ENCODE data around the gene S1PR5. TPM values are rescaled to one million over a fixed set of nuclear protein-coding genes. Genes with fewer than 3 reads are reported as not detected.

Gene S1PR5
- total RNA-seq, 1 experiment from 2014 or later = 4.4 TPM

DNA sequence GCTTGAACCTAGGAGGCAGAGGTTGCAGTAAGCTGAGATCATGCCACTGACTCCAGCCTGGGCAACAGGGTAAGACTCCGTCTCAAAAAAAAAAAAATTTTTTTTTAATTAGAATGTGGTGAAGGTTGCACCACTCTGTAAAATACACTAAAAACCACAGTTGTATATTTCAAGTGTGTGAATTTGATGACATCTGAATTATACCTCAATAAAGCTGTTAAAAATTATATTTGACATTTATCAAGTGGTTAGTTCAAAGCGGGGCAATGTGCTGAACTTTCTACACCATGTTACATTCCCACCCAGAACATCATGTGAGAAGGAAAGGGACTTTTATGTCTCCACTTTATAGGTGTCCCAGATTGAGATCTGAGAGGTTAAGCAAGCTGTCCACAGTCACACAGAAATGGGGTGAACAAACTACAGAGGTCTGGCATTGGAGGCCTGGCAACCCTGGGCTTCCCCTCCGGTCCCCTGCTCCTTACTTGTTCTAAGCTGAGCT lies 5.9 kb upstream of the S1PR5 start:
- H3K9me2 ChIP-seq (ENCODE audit: insufficient read depth) = no peaks in the 10 kb centered on the region
- H3K9ac ChIP-seq (ENCODE audit: low read length) = no peak overlapping the region
- POLR2A ChIA-PET = no interaction called here
- H3K79me2 ChIP-seq (ENCODE audit: insufficient read depth, low read length) = no peaks in the 10 kb centered on the region
- TF ChIP-seq EZH2 (IDR thresholded peaks at IDR 0.05) = no peak
- TF ChIP-seq POLR2A (IDR thresholded peaks at IDR 0.05; ENCODE audit: borderline replicate concordance, extremely low read depth, insufficient read depth, insufficient read length) = no peak
- no peak for TF ChIP-seq RAD21 (IDR thresholded peaks at IDR 0.05; ENCODE audit: low read depth)
- no peak for TF ChIP-seq SIN3A (IDR thresholded peaks at IDR 0.05; ENCODE audit: low read depth)
- TF ChIP-seq FOSL1 (IDR thresholded peaks at IDR 0.05; ENCODE audit: low read depth) = no peak
- TF ChIP-seq, protein P1, sequence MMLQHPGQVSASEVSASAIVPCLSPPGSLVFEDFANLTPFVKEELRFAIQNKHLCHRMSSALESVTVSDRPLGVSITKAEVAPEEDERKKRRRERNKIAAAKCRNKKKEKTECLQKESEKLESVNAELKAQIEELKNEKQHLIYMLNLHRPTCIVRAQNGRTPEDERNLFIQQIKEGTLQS (IDR thresholded peaks at IDR 0.05) = no peak
- TF ChIP-seq, protein P2, sequence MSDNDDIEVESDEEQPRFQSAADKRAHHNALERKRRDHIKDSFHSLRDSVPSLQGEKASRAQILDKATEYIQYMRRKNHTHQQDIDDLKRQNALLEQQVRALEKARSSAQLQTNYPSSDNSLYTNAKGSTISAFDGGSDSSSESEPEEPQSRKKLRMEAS (IDR thresholded peaks at IDR 0.05) = no peak
- no peak for TF ChIP-seq EZH2phosphoT487 (IDR thresholded peaks at IDR 0.05; ENCODE audit: borderline replicate concordance)
- TF ChIP-seq JUND (IDR thresholded peaks at IDR 0.05) = no peak
- no peak for TF ChIP-seq ZFX (IDR thresholded peaks at IDR 0.05)
- H3K9me3 ChIP-seq (ENCODE audit: control insufficient read depth in 1 of 2, insufficient read depth in 1 of 2, low read depth in 1 of 2, low read length in 2 of 2) = no peaks in the 10 kb centered on the region
- no peaks in the 10 kb centered on the region for H4K20me1 ChIP-seq (ENCODE audit: insufficient read depth)
- DNase-seq (ENCODE audit: low read depth, low spot score) (no peak), ATAC-seq (no peak)
- H3K4me3 ChIP-seq (replicated peaks in 1 of 2; ENCODE audit: low read depth in 1 of 2, low read length in 2 of 2) = no peak overlapping the region
- H3K27me3 ChIP-seq (ENCODE audit: insufficient read depth, low read length) = no peaks in the 10 kb centered on the region
- CTCF ChIA-PET = interaction anchor here (0.9 to 1.3 kb wide), 3 partner anchors 18 to 177 kb away, joined by 3 to 5 read pairs (median 4); no protein-coding TSS in a partner anchor
- H3K27ac ChIP-seq (ENCODE audit: low read depth, low read length) = no peak overlapping the region
- no TSS peak for BruUV-seq (replicated peaks)
- intact Hi-C loops (cut with micrococcal nuclease) = no loop called here
- peaks cover 11 to 22% of the 10 kb centered on the region in 2 experiments; a peak in 3 of 4 replicates for H3K4me1 ChIP-seq (ENCODE audit: control insufficient read depth in 1 of 2, insufficient read depth in 2 of 2, low read length in 2 of 2)
- H3K4me2 ChIP-seq (ENCODE audit: low read length) = no peak overlapping the region
- RAD21 ChIA-PET (ENCODE audit: low non-redundant PET in 1 of 2, low total read pairs in 2 of 2, uncharacterized antibody in 2 of 2, unreplicated experiment in 2 of 2) = no interaction called here
- H2AFZ ChIP-seq (ENCODE audit: low read depth, low read length, poor library complexity, severe bottlenecking) = no peak overlapping the region
- H3K36me3 ChIP-seq (ENCODE audit: control insufficient read depth in 1 of 2, insufficient read depth in 2 of 2, low read length in 2 of 2) = no peaks in the 10 kb centered on the region

DNA sequence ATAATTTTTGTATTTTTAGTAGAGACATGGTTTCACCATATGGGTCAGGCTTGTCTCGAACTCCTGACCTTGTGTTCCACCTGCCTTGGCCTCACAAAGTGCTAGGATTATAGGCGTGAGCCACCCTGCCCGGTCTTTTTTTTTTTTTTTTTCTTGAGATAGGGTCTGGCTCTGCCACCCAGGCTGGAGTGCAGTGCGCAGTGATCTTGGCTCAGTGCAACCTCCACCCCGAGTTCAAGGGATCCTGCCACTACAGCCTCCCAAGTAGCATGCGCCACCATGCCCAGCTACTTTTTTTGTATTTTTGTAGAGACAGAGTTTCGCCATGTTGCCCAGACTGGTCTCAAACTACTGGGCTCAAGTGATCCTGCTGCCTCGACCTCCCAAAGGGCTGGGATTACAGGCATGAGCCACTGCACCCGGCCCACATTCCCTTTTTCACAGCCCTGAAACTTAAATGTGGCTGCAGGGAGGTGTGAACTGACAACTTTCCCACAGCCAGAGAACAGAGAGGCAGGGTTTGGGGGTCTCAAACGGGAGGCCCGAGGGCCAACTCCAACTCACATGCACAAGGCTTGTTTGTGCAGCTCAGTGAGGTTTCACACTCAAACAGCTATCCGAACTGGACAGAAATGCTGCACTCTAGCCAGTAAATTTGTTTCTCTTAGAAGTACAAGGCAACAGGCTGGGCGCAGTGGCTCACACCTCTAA lies 4.4 kb upstream of the S1PR5 start:
- POLR2A ChIA-PET = no interaction called here
- no peaks in the 10 kb centered on the region for H4K20me1 ChIP-seq (ENCODE audit: insufficient read depth)
- no peak overlapping the region for H3K27ac ChIP-seq (ENCODE audit: low read depth, low read length)
- H3K4me2 ChIP-seq (ENCODE audit: low read length) = no peak overlapping the region
- no peak for DNase-seq (ENCODE audit: low read depth, low spot score)
- peaks cover 13 to 36% of the 10 kb centered on the region in 2 experiments; a peak in 3 of 4 replicates for H3K4me1 ChIP-seq (ENCODE audit: control insufficient read depth in 1 of 2, insufficient read depth in 2 of 2, low read length in 2 of 2)
- RAD21 ChIA-PET (ENCODE audit: low non-redundant PET in 1 of 2, low total read pairs in 2 of 2, uncharacterized antibody in 2 of 2, unreplicated experiment in 2 of 2) = no interaction called here
- intact Hi-C loops (cut with micrococcal nuclease) = no loop called here
- BruUV-seq (replicated peaks) = no TSS peak
- H2AFZ ChIP-seq (ENCODE audit: low read depth, low read length, poor library complexity, severe bottlenecking) = no peak overlapping the region
- no peak for TF ChIP-seq YY1 (IDR thresholded peaks at IDR 0.05; ENCODE audit: extremely low read depth, insufficient replicate concordance, low read depth, low read length)
- no peak for TF ChIP-seq POLR2A (IDR thresholded peaks at IDR 0.05; ENCODE audit: borderline replicate concordance, extremely low read depth, insufficient read depth, insufficient read length)
- no peak for TF ChIP-seq SRF (IDR thresholded peaks at IDR 0.05; ENCODE audit: low read depth)
- TF ChIP-seq ZNF274 (IDR thresholded peaks at IDR 0.05; ENCODE audit: low read depth, low read length) = no peak
- TF ChIP-seq, protein P1 (IDR thresholded peaks at IDR 0.05) = no peak
- TF ChIP-seq RAD21 (IDR thresholded peaks at IDR 0.05; ENCODE audit: low read depth) = no peak
- TF ChIP-seq TCF7L2 (IDR thresholded peaks at IDR 0.05; ENCODE audit: borderline replicate concordance, extremely low read depth, insufficient read depth, insufficient read length) = no peak
- TF ChIP-seq SIN3A (IDR thresholded peaks at IDR 0.05; ENCODE audit: low read depth) = no peak
- TF ChIP-seq, protein P3, sequence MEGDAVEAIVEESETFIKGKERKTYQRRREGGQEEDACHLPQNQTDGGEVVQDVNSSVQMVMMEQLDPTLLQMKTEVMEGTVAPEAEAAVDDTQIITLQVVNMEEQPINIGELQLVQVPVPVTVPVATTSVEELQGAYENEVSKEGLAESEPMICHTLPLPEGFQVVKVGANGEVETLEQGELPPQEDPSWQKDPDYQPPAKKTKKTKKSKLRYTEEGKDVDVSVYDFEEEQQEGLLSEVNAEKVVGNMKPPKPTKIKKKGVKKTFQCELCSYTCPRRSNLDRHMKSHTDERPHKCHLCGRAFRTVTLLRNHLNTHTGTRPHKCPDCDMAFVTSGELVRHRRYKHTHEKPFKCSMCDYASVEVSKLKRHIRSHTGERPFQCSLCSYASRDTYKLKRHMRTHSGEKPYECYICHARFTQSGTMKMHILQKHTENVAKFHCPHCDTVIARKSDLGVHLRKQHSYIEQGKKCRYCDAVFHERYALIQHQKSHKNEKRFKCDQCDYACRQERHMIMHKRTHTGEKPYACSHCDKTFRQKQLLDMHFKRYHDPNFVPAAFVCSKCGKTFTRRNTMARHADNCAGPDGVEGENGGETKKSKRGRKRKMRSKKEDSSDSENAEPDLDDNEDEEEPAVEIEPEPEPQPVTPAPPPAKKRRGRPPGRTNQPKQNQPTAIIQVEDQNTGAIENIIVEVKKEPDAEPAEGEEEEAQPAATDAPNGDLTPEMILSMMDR (IDR thresholded peaks at IDR 0.05 in 2 of 3, conservative IDR thresholded peaks at IDR 0.05 in 1 of 3; ENCODE audit: borderline replicate concordance in 1 of 3, insufficient read depth in 1 of 3, low read depth in 2 of 3, low read length in 2 of 3) = no peak
- no peak for TF ChIP-seq JUND (IDR thresholded peaks at IDR 0.05)
- no peak for TF ChIP-seq SP1 (IDR thresholded peaks at IDR 0.05; ENCODE audit: low read depth)
- no peaks in the 10 kb centered on the region for H3K9me3 ChIP-seq (ENCODE audit: control insufficient read depth in 1 of 2, insufficient read depth in 1 of 2, low read depth in 1 of 2, low read length in 2 of 2)
- H3K9me2 ChIP-seq (ENCODE audit: insufficient read depth) = no peaks in the 10 kb centered on the region
- no peak overlapping the region for H3K4me3 ChIP-seq (replicated peaks in 1 of 2; ENCODE audit: low read depth in 1 of 2, low read length in 2 of 2)
- CTCF ChIA-PET = interaction anchor here (0.6 kb wide), 1 partner anchor 22 kb away, joined by 3 read pairs; the partner anchor contains the start of gene ATG4D
- no peak overlapping the region for H3K9ac ChIP-seq (ENCODE audit: low read length)
- no peaks in the 10 kb centered on the region for H3K79me2 ChIP-seq (ENCODE audit: insufficient read depth, low read length)
- ATAC-seq = no peak
- H3K27me3 ChIP-seq (ENCODE audit: insufficient read depth, low read length) = no peaks in the 10 kb centered on the region
- no peaks in the 10 kb centered on the region for H3K36me3 ChIP-seq (ENCODE audit: control insufficient read depth in 1 of 2, insufficient read depth in 2 of 2, low read length in 2 of 2)

All from HCT116 (cell line).